HepG2 (cell line): ENCODE data around the gene AGAP3. TPM values are rescaled to one million over a fixed set of nuclear protein-coding genes. Genes with fewer than 3 reads are reported as not detected.

ENCODE experiments used
- ARHGAP35 ChIP-seq: sonication (generic); formaldehyde crosslinking; IDR thresholded peaks from 2 replicates; pipeline ENCODE4 v1.9.0; 2022; ENCODE audit warnings: mild to moderate bottlenecking, inconsistent platforms, moderate library complexity, missing genetic modification reagents, borderline replicate concordance
- GLI4 ChIP-seq: sonication (generic); formaldehyde crosslinking; IDR thresholded peaks from 2 replicates; pipeline ENCODE4 v1.5.1; 2020; ENCODE audit warnings: missing genetic modification reagents, mild to moderate bottlenecking, moderate library complexity, borderline replicate concordance
- HMGXB4 ChIP-seq, 2 experiments: sonication (generic) in 1 of 2; formaldehyde crosslinking in 1 of 2; IDR thresholded peaks; 2 replicates each; pipeline versions ENCODE4 v1.4.0 to v1.6.1; 2018 to 2020; ENCODE audit warnings: missing genetic modification reagents in 2 of 2, borderline replicate concordance in 1 of 2, low read depth in 1 of 2, mild to moderate bottlenecking in 1 of 2, missing biosample characterization in 1 of 2
- HOMEZ ChIP-seq: IDR thresholded peaks from 2 replicates; pipeline ENCODE4 v1.6.1; 2016; ENCODE audit warnings: low read depth
- KDM4B ChIP-seq: sonication (generic); formaldehyde crosslinking; IDR thresholded peaks from 2 replicates; pipeline ENCODE4 v1.4.0; 2020; ENCODE audit warnings: missing genetic modification reagents
- MIER3 ChIP-seq: IDR thresholded peaks from 2 replicates; pipeline ENCODE4 v1.6.1; 2016; ENCODE audit warnings: missing compliant biosample characterization, borderline replicate concordance
- MTERF4 ChIP-seq: sonication (generic); formaldehyde crosslinking; IDR thresholded peaks from 2 replicates; pipeline ENCODE4 v1.8.0; 2023; ENCODE audit warnings: mild to moderate bottlenecking, missing genetic modification reagents
- NFE2 ChIP-seq: sonication (generic); formaldehyde crosslinking; IDR thresholded peaks from 2 replicates; pipeline ENCODE4 v1.4.0; 2020; ENCODE audit warnings: missing genetic modification reagents
- REST ChIP-seq, 2 experiments: IDR thresholded peaks; 2 replicates each; pipeline ENCODE4 v1.6.1; 2011 to 2012; ENCODE audit warnings: low read length in 2 of 2, borderline replicate concordance in 1 of 2, low read depth in 1 of 2, mild to moderate bottlenecking in 1 of 2, moderate library complexity in 1 of 2
- SMAD3 ChIP-seq: sonication (generic); formaldehyde crosslinking; IDR thresholded peaks from 2 replicates; pipeline ENCODE4 v1.4.0; 2020; ENCODE audit warnings: missing genetic modification reagents
- SMARCC2 ChIP-seq: fragments of 450-650 bp; IDR thresholded peaks from 2 replicates; pipeline ENCODE4 v1.6.1; 2017; ENCODE audit warnings: antibody characterized with exemption, mild to moderate bottlenecking
- SPEN ChIP-seq: sonication (generic); formaldehyde crosslinking; IDR thresholded peaks from 2 replicates; pipeline ENCODE4 v1.5.1; 2020; ENCODE audit warnings: low read depth, mild to moderate bottlenecking, missing genetic modification reagents
- STAT5B ChIP-seq: sonication (generic); formaldehyde crosslinking; IDR thresholded peaks from 2 replicates; pipeline ENCODE4 v1.4.0; 2020; ENCODE audit warnings: missing genetic modification reagents
- THAP11 ChIP-seq: IDR thresholded peaks from 2 replicates; pipeline ENCODE4 v1.6.1; 2016; ENCODE audit warnings: missing biosample characterization, missing genetic modification reagents
- THRA ChIP-seq: sonication (generic); formaldehyde crosslinking; IDR thresholded peaks from 2 replicates; pipeline ENCODE4 v1.4.0; 2020; ENCODE audit warnings: missing genetic modification reagents, borderline replicate concordance
- ZNF264 ChIP-seq: sonication (generic); formaldehyde crosslinking; IDR thresholded peaks from 2 replicates; pipeline ENCODE4 v1.4.0; 2020; ENCODE audit warnings: missing genetic modification reagents
- ZNF678 ChIP-seq: sonication (generic); formaldehyde crosslinking; IDR thresholded peaks from 2 replicates; pipeline ENCODE4 v1.4.0; 2020; ENCODE audit warnings: mild to moderate bottlenecking, missing genetic modification reagents
- ZSCAN12 ChIP-seq: sonication (generic); formaldehyde crosslinking; IDR thresholded peaks from 2 replicates; pipeline ENCODE4 v1.9.0; 2021; ENCODE audit warnings: mild to moderate bottlenecking, missing genetic modification reagents
- ZSCAN25 ChIP-seq: sonication (generic); formaldehyde crosslinking; IDR thresholded peaks from 2 replicates; pipeline ENCODE4 v1.8.0; 2022; ENCODE audit warnings: mild to moderate bottlenecking, missing genetic modification reagents
- polyA plus RNA-seq, 8 experiments: library from polyadenylated mRNA; depleted of rRNA in 3 of 8; stranded (reverse) in 7 of 8; unstranded in 1 of 8; fragments of >200 nt; fragmentation: Illumina TruSeq in 4 of 8; extraction: Trizol in 4 of 8; gene quantifications; 2 replicates each; pipeline versions ENCODE4 v1.2.1 to v1.2.3, GENCODE V29; 2011 to 2016; ENCODE audit warnings: low read depth in 4 of 8, missing spikeins in 1 of 8, mixed read lengths in 1 of 8; ENCODE audit not compliant: insufficient read depth in 1 of 8
- total RNA-seq, 5 experiments: library from RNA; depleted of rRNA; stranded (reverse); fragments of >200 nt; fragmentation: Illumina TruSeq; extraction: Trizol; gene quantifications; 2 replicates each; pipeline ENCODE4 v1.2.3, GENCODE V29; 2016; ENCODE audit warnings: low read depth in 1 of 5

AGAP3 gene
- total and polyA plus RNA-seq, 2 of the 13 experiments (the other 11 are each of a cell fraction or from before 2014, with no cell fraction given) = 31.3 to 61.4 TPM

GRCh38 chr7:151172273-151173141, 86.2 kb downstream of the AGAP3 start (continued):
- peak; percentile 68 for TF ChIP-seq THRA (CRISPR knock-in tag)
- no peak for TF ChIP-seq ZNF264 (CRISPR knock-in tag)
- TF ChIP-seq SMARCC2 = no peak
- peak; percentile 50; the same call in 1 of the 2 replicates for TF ChIP-seq KDM4B
- TF ChIP-seq MIER3 (CRISPR knock-in tag) = peak; percentile 70; the same call in 1 of the 2 replicates
- TF ChIP-seq ARHGAP35 (CRISPR knock-in tag) = peak; percentile 84; the same call in 1 of the 2 replicates
- TF ChIP-seq MTERF4 (CRISPR knock-in tag) = no peak
- peak; percentile 92 to 94 for TF ChIP-seq HMGXB4 (CRISPR knock-in tag; IDR thresholded peaks at IDR 0.05; ENCODE audit: borderline replicate concordance in 1 of 2, low read depth in 1 of 2)
- peak; percentile 44; the same call in 1 of the 2 replicates for TF ChIP-seq SMAD3 (CRISPR knock-in tag)
- TF ChIP-seq STAT5B (CRISPR knock-in tag) = no peak
- TF ChIP-seq SPEN (CRISPR knock-in tag) = peak; percentile 40; the same call in 1 of the 2 replicates
- TF ChIP-seq HOMEZ (CRISPR knock-in tag) = no peak
- TF ChIP-seq REST (IDR thresholded peaks at IDR 0.05; ENCODE audit: borderline replicate concordance in 1 of 2, low read depth in 1 of 2, low read length in 2 of 2) = no peak
- TF ChIP-seq THAP11 (CRISPR knock-in tag) = peak; percentile 71; the same call in 1 of the 2 replicates
- TF ChIP-seq NFE2 (CRISPR knock-in tag) = no peak
- TF ChIP-seq ZSCAN12 (CRISPR knock-in tag) = no peak
- TF ChIP-seq ZNF678 (CRISPR knock-in tag) = no peak
- no peak for TF ChIP-seq ZSCAN25 (CRISPR knock-in tag)
- no peak for TF ChIP-seq GLI4 (CRISPR knock-in tag)
